Panc1 (cell line): ENCODE data around the gene RNGTT. TPM values are rescaled to one million over a fixed set of nuclear protein-coding genes. Genes with fewer than 3 reads are reported as not detected.

Source experiments
- ATAC-seq: fragments of 200-7000 bp; cut with Tn5 transposase; 2 replicates; pipeline ENCODE4 v1.9.1; 2020; ENCODE audit warnings: mild to moderate bottlenecking, moderate library complexity
- BruUV-seq: library from RNA; stranded (reverse); fragments of 400-500 nt; replicated peaks from 2 replicates; lab custom pipeline; 2021; lab: Mats Ljungman, UMichigan
- CTCF ChIA-PET: fragments of 300-600 bp; sonication (Branson Sonifier 250); formaldehyde crosslinking; loops from one replicate; lab custom pipeline; 2022; ENCODE audit warnings: antibody characterized with exemption; lab: Charles Lee
- POLR2A ChIA-PET: fragments of 300-600 bp; sonication (Branson Sonifier 250); formaldehyde crosslinking; loops from one replicate; lab custom pipeline; 2022; ENCODE audit warnings: antibody characterized with exemption; lab: Charles Lee
- DNase-seq: peaks from one replicate; pipeline ENCODE4 v3.0.0-alpha.2; 2010; ENCODE audit warnings: low read depth, low spot score
- H3K27ac ChIP-seq: 2 replicates; pipeline ENCODE4 v1.5.1; 2011; ENCODE audit warnings: mild to moderate bottlenecking, low read length, inconsistent platforms
- H3K27me3 ChIP-seq: fragments of 200-500 bp; sonication (Bioruptor generic); 2 replicates; pipeline ENCODE4 v1.6.0; 2014; ENCODE audit warnings: low read length, inconsistent platforms; ENCODE audit not compliant: control insufficient read depth, insufficient read depth
- H3K36me3 ChIP-seq: fragments of 200-500 bp; sonication (Bioruptor generic); 2 replicates; pipeline ENCODE4 v1.5.1; 2014; ENCODE audit warnings: inconsistent platforms, mild to moderate bottlenecking, low read length, moderate library complexity; ENCODE audit not compliant: control insufficient read depth, insufficient read depth
- H3K4me1 ChIP-seq: 2 replicates; pipeline ENCODE4 v1.5.1; 2011; ENCODE audit warnings: inconsistent platforms, mild to moderate bottlenecking, low read length, moderate library complexity; ENCODE audit not compliant: control insufficient read depth, insufficient read depth
- H3K4me3 ChIP-seq, 2 experiments: 2 replicates each; pipeline ENCODE4 v1.5.1; 2011 to 2012; ENCODE audit warnings: low read depth in 2 of 2, low read length in 2 of 2, mild to moderate bottlenecking in 2 of 2, inconsistent platforms in 1 of 2, moderate library complexity in 1 of 2
- H3K9me3 ChIP-seq: fragments of 200-500 bp; sonication (Bioruptor generic); 2 replicates; pipeline ENCODE4 v1.5.1; 2014; ENCODE audit warnings: low read depth, mild to moderate bottlenecking, inconsistent platforms, low read length, moderate library complexity; ENCODE audit not compliant: control insufficient read depth, insufficient read depth
- CTCF ChIP-seq: fragments of 450-650 bp; IDR thresholded peaks from 2 replicates; pipeline ENCODE4 v1.5.1; 2017; ENCODE audit warnings: mild to moderate bottlenecking
- POLR2AphosphoS5 ChIP-seq: IDR thresholded peaks from 2 replicates; pipeline ENCODE4 v1.6.1; 2012; ENCODE audit warnings: mild to moderate bottlenecking, low read depth, low read length, moderate library complexity
- REST ChIP-seq, 2 experiments: IDR thresholded peaks; 2 replicates each; pipeline ENCODE4 v1.6.1; 2011 to 2012; ENCODE audit warnings: low read depth in 2 of 2, control low read depth in 1 of 2, low read length in 1 of 2, mild to moderate bottlenecking in 1 of 2, moderate library complexity in 1 of 2; ENCODE audit not compliant: insufficient read depth in 1 of 2
- SIN3A ChIP-seq: IDR thresholded peaks from 2 replicates; pipeline ENCODE4 v1.6.1; 2012; ENCODE audit warnings: low read depth, mild to moderate bottlenecking, low read length, moderate library complexity, borderline replicate concordance; ENCODE audit not compliant: insufficient read depth
- TCF7L2 ChIP-seq: IDR thresholded peaks from 2 replicates; pipeline ENCODE4 v1.6.1; 2011; ENCODE audit warnings: mild to moderate bottlenecking, low read depth, low read length, inconsistent platforms
- in situ Hi-C: cut with HindIII; loops from 2 replicates; pipeline ENCODE4 v1.10.0; 2016; ENCODE audit warnings: low sequenced_read_pairs, low pct_unique_long_range_greater_than_20kb
- intact Hi-C: fragments of 100-400 bp; cut with micrococcal nuclease; formaldehyde crosslinking; loops from one replicate; pipeline ENCODE4 v1.10.0; 2022; ENCODE audit not compliant: unreplicated experiment
- total RNA-seq: library from RNA; stranded (reverse); gene quantifications from one replicate; pipeline ENCODE4 v1.2.1, GENCODE V29; 2021; ENCODE audit not compliant: unreplicated experiment

The RNGTT gene
- total RNA-seq, 1 experiment from 2014 or later = 21.2 TPM

- CTCF ChIA-PET = no interaction called here
- DNase-seq = no peak
- intact Hi-C loops = no loop called here
- peaks cover 8% of the 10 kb centered on the region; the same call in 1 of the 2 replicates for H3K9me3 ChIP-seq
- no TSS peak for BruUV-seq
- H3K4me1 ChIP-seq = no peaks in the 10 kb centered on the region
- H3K27me3 ChIP-seq = no peaks in the 10 kb centered on the region
- no peak overlapping the region for H3K27ac ChIP-seq
- no peak overlapping the region for H3K4me3 ChIP-seq
- in situ Hi-C loops = no loop called here
- POLR2A ChIA-PET = no interaction called here
- ATAC-seq = no peak
- TF ChIP-seq POLR2AphosphoS5 (no peak), SIN3A (no peak), TCF7L2 (no peak), REST (IDR thresholded peaks at IDR 0.05; ENCODE audit: insufficient read depth in 1 of 2, low read depth in 2 of 2, low read length in 1 of 2) (no peak), CTCF (no peak)
- H3K36me3 ChIP-seq = no peaks in the 10 kb centered on the region
Measured at GRCh38 chr6:88806728-88807127, 156.7 kb downstream of the RNGTT start.

- Histone ChIP-seq H3K27ac (no peak overlapping the region), H3K4me3 (no peak overlapping the region), H3K27me3 (no peaks in the 10 kb centered on the region), H3K4me1 (no peaks in the 10 kb centered on the region), H3K9me3 (peaks cover 8% of the 10 kb centered on the region; the same call in 1 of the 2 replicates), H3K36me3 (no peaks in the 10 kb centered on the region)
- ATAC-seq = no peak
- intact Hi-C loops = no loop called here
- TF ChIP-seq SIN3A (no peak), REST (IDR thresholded peaks at IDR 0.05; ENCODE audit: insufficient read depth in 1 of 2, low read depth in 2 of 2, low read length in 1 of 2) (no peak), TCF7L2 (no peak), POLR2AphosphoS5 (no peak), CTCF (no peak)
- ChIA-PET POLR2A (no interaction called here), CTCF (no interaction called here)
- DNase-seq = no peak
- BruUV-seq = no TSS peak
- in situ Hi-C loops = no loop called here
Measured at GRCh38 chr6:88804701-88805100, 158.7 kb downstream of the RNGTT start.
